Neural crest cell (in vitro differentiated cells): ENCODE measurements around the gene PTPRM. TPM values are rescaled to one million over a fixed set of nuclear protein-coding genes. Genes with fewer than 3 reads are reported as not detected.

Experiments
- DNase-seq: peaks from one replicate; pipeline ENCODE4 v3.0.0; 2021; ENCODE audit warnings: low read depth, mixed read lengths, low spot score
- H3K27ac Mint-ChIP-seq: one replicate; pipeline ENCODE4 v1.8.0; 2021; ENCODE audit warnings: mild to moderate bottlenecking, mixed read lengths; ENCODE audit not compliant: unreplicated experiment
- H3K27me3 Mint-ChIP-seq: 2 replicates; pipeline ENCODE4 v1.8.0; 2021; ENCODE audit warnings: low read depth, mild to moderate bottlenecking, mixed read lengths
- H3K36me3 Mint-ChIP-seq: 2 replicates; pipeline ENCODE4 v1.8.0; 2021; ENCODE audit warnings: low read depth, mild to moderate bottlenecking, mixed read lengths
- H3K4me1 Mint-ChIP-seq: 2 replicates; pipeline ENCODE4 v1.8.0; 2021; ENCODE audit warnings: mixed read lengths
- H3K4me3 Mint-ChIP-seq: one replicate; pipeline ENCODE4 v1.8.0; 2021; ENCODE audit warnings: mild to moderate bottlenecking, mixed read lengths
- H3K9me3 Mint-ChIP-seq: 2 replicates; pipeline ENCODE4 v1.8.0; 2021; ENCODE audit warnings: mixed read lengths
- CTCF ChIP-seq: fragments of 200-600 bp; sonication (generic); conservative IDR thresholded peaks from 2 replicates; pipeline ENCODE4 v1.5.0; 2021; ENCODE audit warnings: antibody characterized with exemption, mild to moderate bottlenecking
- total RNA-seq: library from RNA; stranded (reverse); gene quantifications from 2 replicates; pipeline ENCODE4 v1.2.1, GENCODE V29; 2021

PTPRM gene
- total RNA-seq, 1 donor from 2014 or later = 7.7 TPM

- Mint-ChIP-seq H3K27me3 (no peaks in the 10 kb centered on the region), H3K9me3 (no peaks in the 10 kb centered on the region), H3K36me3 (no peaks in the 10 kb centered on the region), H3K4me3 (no peak overlapping the region), H3K27ac (no peak overlapping the region), H3K4me1 (no peaks in the 10 kb centered on the region)
- TF ChIP-seq CTCF = no peak
- DNase-seq = no peak
These were observed 623.9 kb downstream of the PTPRM start for GRCh38 chr18:8190980-8191379.

GRCh38 chr18:8194431-8194830, 627.3 kb downstream of the PTPRM start:
- Mint-ChIP-seq H3K4me1 (no peaks in the 10 kb centered on the region), H3K4me3 (no peak overlapping the region), H3K27ac (no peak overlapping the region), H3K27me3 (no peaks in the 10 kb centered on the region), H3K9me3 (no peaks in the 10 kb centered on the region), H3K36me3 (no peaks in the 10 kb centered on the region)
- TF ChIP-seq CTCF = no peak
- DNase-seq = no peak

GRCh38 chr18:8196238-8196637, 629.1 kb downstream of the PTPRM start:
- Mint-ChIP-seq H3K9me3 (no peaks in the 10 kb centered on the region), H3K27me3 (no peaks in the 10 kb centered on the region), H3K4me3 (no peak overlapping the region), H3K36me3 (no peaks in the 10 kb centered on the region), H3K4me1 (no peaks in the 10 kb centered on the region), H3K27ac (no peak overlapping the region)
- TF ChIP-seq CTCF = no peak
- no peak for DNase-seq

GRCh38 chr18:8197499-8197898, 630.4 kb downstream of the PTPRM start:
- H3K4me1 Mint-ChIP-seq = no peaks in the 10 kb centered on the region
- no peak overlapping the region for H3K4me3 Mint-ChIP-seq
- no peak for DNase-seq
- H3K9me3 Mint-ChIP-seq = no peaks in the 10 kb centered on the region
- TF ChIP-seq CTCF = no peak
- H3K36me3 Mint-ChIP-seq = no peaks in the 10 kb centered on the region
- no peak overlapping the region for H3K27ac Mint-ChIP-seq
- H3K27me3 Mint-ChIP-seq = no peaks in the 10 kb centered on the region

GRCh38 chr18:8207996-8208395, 640.9 kb downstream of the PTPRM start:
- Mint-ChIP-seq H3K27me3 (no peaks in the 10 kb centered on the region), H3K4me1 (no peaks in the 10 kb centered on the region), H3K4me3 (no peak overlapping the region), H3K9me3 (peaks cover 4% of the 10 kb centered on the region), H3K27ac (no peak overlapping the region), H3K36me3 (no peaks in the 10 kb centered on the region)
- TF ChIP-seq CTCF = no peak
- DNase-seq = no peak

- no peak overlapping the region for H3K27ac Mint-ChIP-seq
- no peak for DNase-seq
- H3K27me3 Mint-ChIP-seq = no peaks in the 10 kb centered on the region
- H3K36me3 Mint-ChIP-seq = no peaks in the 10 kb centered on the region
- H3K9me3 Mint-ChIP-seq = peaks cover 4% of the 10 kb centered on the region
- no peaks in the 10 kb centered on the region for H3K4me1 Mint-ChIP-seq
- H3K4me3 Mint-ChIP-seq = no peak overlapping the region
- no peak for TF ChIP-seq CTCF
These were observed 641.6 kb downstream of the PTPRM start for GRCh38 chr18:8208716-8209115.
